ENCODE results near the gene DDX23. TPM values are rescaled to one million over a fixed set of nuclear protein-coding genes. Genes with fewer than 3 reads are reported as not detected.

The DDX23 gene
- total RNA-seq, 1 experiment from 2014 or later, result 98.1 TPM

- no peak overlapping the region for H2AFZ ChIP-seq (ENCODE audit: low read length)
- Mint-ChIP-seq H3K36me3 (ENCODE audit: insufficient read depth in 1 of 3, low read depth in 3 of 3) (no peaks in the 10 kb centered on the region), H3K4me3 (no peak overlapping the region; a peak in 2 of 5 replicates), H3K9me3 (no peaks in the 10 kb centered on the region), H3K27ac (peak overlapping the region; percentile 40 to 68 (median 55); a peak in 3 of 7 replicates), H3K27me3 (ENCODE audit: low read depth) (peaks cover 21% of the 10 kb centered on the region), H3K4me1 (peaks cover 34 to 36% of the 10 kb centered on the region in 2 experiments)
- no peak overlapping the region for H2BK12ac ChIP-seq (ENCODE audit: insufficient read length, low read depth, low read length)
- peaks cover 18% of the 10 kb centered on the region for H3K23me2 ChIP-seq (ENCODE audit: insufficient read length, low read depth, low read length, poor library complexity, severe bottlenecking)
- no peak overlapping the region for H4K8ac ChIP-seq (replicated peaks; ENCODE audit: insufficient read length, low read depth, low read length)
- H3K4me2 ChIP-seq (ENCODE audit: insufficient read depth, insufficient read length, low read length), result no peak overlapping the region
- no CpG with 5 or more reads among the region's 5 CpGs for WGBS (ENCODE audit: extremely low coverage, insufficient read length, low lambda C conversion rate)
- no peak overlapping the region for H3K56ac ChIP-seq (ENCODE audit: insufficient read length, low read depth, low read length)
- no peak for DNase-seq
- no peak overlapping the region for H3K18ac ChIP-seq (ENCODE audit: insufficient read length, low read depth, low read length)
- H2BK20ac ChIP-seq (ENCODE audit: low read depth, low read length, poor library complexity, severe bottlenecking), result no peak overlapping the region
- no peaks in the 10 kb centered on the region for H4K20me1 ChIP-seq (ENCODE audit: control insufficient read depth, insufficient read depth, insufficient read length)
- H2AK5ac ChIP-seq (ENCODE audit: insufficient read length, low read length), result no peak overlapping the region
- H3K23ac ChIP-seq (ENCODE audit: insufficient read length, low read depth, low read length), result no peak overlapping the region
- no peak overlapping the region for H3K27ac ChIP-seq (ENCODE audit: insufficient read length, low read depth, low read length)
- no peak overlapping the region for H3K4ac ChIP-seq (ENCODE audit: low read depth, low read length)
- no peak overlapping the region for H2BK5ac ChIP-seq (ENCODE audit: insufficient read length, low read length)
- no peaks in the 10 kb centered on the region for H3K9me3 ChIP-seq (ENCODE audit: control insufficient read depth, low read depth, low read length)
- no peaks in the 10 kb centered on the region for H3K79me2 ChIP-seq (ENCODE audit: insufficient read depth, low read length)
- H2BK120ac ChIP-seq (ENCODE audit: low read depth, low read length, poor library complexity, severe bottlenecking), result no peak overlapping the region
- no peak overlapping the region for H4K5ac ChIP-seq (ENCODE audit: insufficient read length, low read depth, low read length)
- no peak overlapping the region for H2BK15ac ChIP-seq (ENCODE audit: low read depth, low read length)
- no peak overlapping the region for H3T11ph ChIP-seq (ENCODE audit: low read length)
- H3K9ac ChIP-seq (ENCODE audit: extremely low read depth, insufficient read length, low read length), result no peak overlapping the region
- H4K91ac ChIP-seq (ENCODE audit: insufficient read length, low read depth, low read length), result no peak overlapping the region
- no peaks in the 10 kb centered on the region for H3K79me1 ChIP-seq (ENCODE audit: insufficient read depth, low read depth, low read length, poor library complexity, severe bottlenecking)
- peaks cover 5% of the 10 kb centered on the region; the same call in 1 of the 2 replicates for H3K27me3 ChIP-seq (ENCODE audit: insufficient read depth, low read length)
- H3K4me1 ChIP-seq (ENCODE audit: insufficient read depth, low read length), result 0 out of 2 replicates have a peak, but pooled peaks cover 2% of the 10 kb centered on the region
- no peak overlapping the region for H3K14ac ChIP-seq (ENCODE audit: insufficient read depth, low read length)
- TF ChIP-seq, protein P1, sequence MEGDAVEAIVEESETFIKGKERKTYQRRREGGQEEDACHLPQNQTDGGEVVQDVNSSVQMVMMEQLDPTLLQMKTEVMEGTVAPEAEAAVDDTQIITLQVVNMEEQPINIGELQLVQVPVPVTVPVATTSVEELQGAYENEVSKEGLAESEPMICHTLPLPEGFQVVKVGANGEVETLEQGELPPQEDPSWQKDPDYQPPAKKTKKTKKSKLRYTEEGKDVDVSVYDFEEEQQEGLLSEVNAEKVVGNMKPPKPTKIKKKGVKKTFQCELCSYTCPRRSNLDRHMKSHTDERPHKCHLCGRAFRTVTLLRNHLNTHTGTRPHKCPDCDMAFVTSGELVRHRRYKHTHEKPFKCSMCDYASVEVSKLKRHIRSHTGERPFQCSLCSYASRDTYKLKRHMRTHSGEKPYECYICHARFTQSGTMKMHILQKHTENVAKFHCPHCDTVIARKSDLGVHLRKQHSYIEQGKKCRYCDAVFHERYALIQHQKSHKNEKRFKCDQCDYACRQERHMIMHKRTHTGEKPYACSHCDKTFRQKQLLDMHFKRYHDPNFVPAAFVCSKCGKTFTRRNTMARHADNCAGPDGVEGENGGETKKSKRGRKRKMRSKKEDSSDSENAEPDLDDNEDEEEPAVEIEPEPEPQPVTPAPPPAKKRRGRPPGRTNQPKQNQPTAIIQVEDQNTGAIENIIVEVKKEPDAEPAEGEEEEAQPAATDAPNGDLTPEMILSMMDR (conservative IDR thresholded peaks at IDR 0.05), result no peak
These were observed 41.0 kb downstream of the DDX23 start for GRCh38 chr12:48810903-48811431.

Data from H9 (cell line).